Activated CD4-positive, alpha-beta T cell treated with anti-CD3 and anti-CD28 coated beads, Interleukin-2, amount 10 ng/mL, durations not matched to agents 7 days and 5 days (primary cell): ENCODE data around the gene NCAM1. TPM values are rescaled to one million over a fixed set of nuclear protein-coding genes. Genes with fewer than 3 reads are reported as not detected.

Experiments used
- CTCF ChIA-PET: fragments of 350-600 bp; sonication (Branson Sonifier 250); formaldehyde crosslinking; loops from one replicate; lab custom pipeline; 2021; ENCODE audit warnings: antibody characterized with exemption; lab: Charles Lee
- POLR2A ChIA-PET: fragments of 350-600 bp; sonication (Branson Sonifier 250); formaldehyde crosslinking; loops from one replicate; lab custom pipeline; 2021; ENCODE audit warnings: antibody characterized with exemption; lab: Charles Lee
- DNase-seq: peaks from one replicate; pipeline ENCODE4 v3.0.0-alpha.2; 2020
- H3K27ac Mint-ChIP-seq: one replicate; pipeline ENCODE4 v1.8.0; 2021; ENCODE audit warnings: mild to moderate bottlenecking, moderate library complexity, mixed read lengths
- H3K27me3 Mint-ChIP-seq: one replicate; pipeline ENCODE4 v1.8.0; 2021; ENCODE audit warnings: mixed read lengths
- H3K36me3 Mint-ChIP-seq: one replicate; pipeline ENCODE4 v1.8.0; 2021; ENCODE audit warnings: low read depth, mixed read lengths
- H3K4me1 Mint-ChIP-seq: one replicate; pipeline ENCODE4 v1.8.0; 2021; ENCODE audit warnings: mixed read lengths
- H3K4me3 Mint-ChIP-seq: one replicate; pipeline ENCODE4 v1.8.0; 2021; ENCODE audit warnings: mild to moderate bottlenecking, moderate library complexity, mixed read lengths
- H3K9me3 Mint-ChIP-seq: one replicate; pipeline ENCODE4 v1.8.0; 2021; ENCODE audit warnings: mixed read lengths
- total RNA-seq, 2 experiments: library from RNA; stranded (reverse); gene quantifications; one replicate each; pipeline ENCODE4 v1.2.3, GENCODE V29; 2021

The NCAM1 gene
- total RNA-seq, 2 experiments from 2014 or later: 0.15 to 0.42 TPM

GRCh38 chr11:113014262-113015097, 53.3 kb downstream of the NCAM1 start:
- Mint-ChIP-seq H3K36me3 (no peaks in the 10 kb centered on the region), H3K9me3 (no peaks in the 10 kb centered on the region), H3K27ac (no peak overlapping the region), H3K4me3 (no peak overlapping the region), H3K4me1 (no peaks in the 10 kb centered on the region), H3K27me3 (peaks cover 4% of the 10 kb centered on the region)
- DNase-seq: no peak
- ChIA-PET POLR2A (no interaction called here), CTCF (no interaction called here)

- H3K9me3 Mint-ChIP-seq: no peaks in the 10 kb centered on the region
- CTCF ChIA-PET: no interaction called here
- no peak for DNase-seq
- POLR2A ChIA-PET: no interaction called here
- no peaks in the 10 kb centered on the region for H3K4me1 Mint-ChIP-seq
- H3K27ac Mint-ChIP-seq: no peak overlapping the region
- H3K27me3 Mint-ChIP-seq: peaks cover 5% of the 10 kb centered on the region
- no peak overlapping the region for H3K4me3 Mint-ChIP-seq
- H3K36me3 Mint-ChIP-seq: no peaks in the 10 kb centered on the region
Observed at GRCh38 chr11:113015098-113015455, 53.9 kb downstream of the NCAM1 start.

GRCh38 chr11:113016905-113017304, 55.7 kb downstream of the NCAM1 start:
- H3K36me3 Mint-ChIP-seq: no peaks in the 10 kb centered on the region
- no peaks in the 10 kb centered on the region for H3K9me3 Mint-ChIP-seq
- H3K27me3 Mint-ChIP-seq: peaks cover 5% of the 10 kb centered on the region
- no peak for DNase-seq
- H3K27ac Mint-ChIP-seq: no peak overlapping the region
- H3K4me1 Mint-ChIP-seq: no peaks in the 10 kb centered on the region
- ChIA-PET POLR2A (no interaction called here), CTCF (no interaction called here)
- no peak overlapping the region for H3K4me3 Mint-ChIP-seq

GRCh38 chr11:113018913-113019312, 57.7 kb downstream of the NCAM1 start:
- ChIA-PET CTCF (no interaction called here), POLR2A (no interaction called here)
- H3K4me3 Mint-ChIP-seq: no peak overlapping the region
- H3K27me3 Mint-ChIP-seq: peaks cover 6% of the 10 kb centered on the region
- H3K9me3 Mint-ChIP-seq: no peaks in the 10 kb centered on the region
- H3K27ac Mint-ChIP-seq: no peak overlapping the region
- H3K36me3 Mint-ChIP-seq: no peaks in the 10 kb centered on the region
- H3K4me1 Mint-ChIP-seq: no peaks in the 10 kb centered on the region
- no peak for DNase-seq

GRCh38 chr11:113019711-113020110, 58.5 kb downstream of the NCAM1 start:
- POLR2A ChIA-PET: no interaction called here
- Mint-ChIP-seq H3K27me3 (peaks cover 6% of the 10 kb centered on the region), H3K4me1 (no peaks in the 10 kb centered on the region), H3K27ac (no peak overlapping the region), H3K4me3 (no peak overlapping the region), H3K36me3 (no peaks in the 10 kb centered on the region), H3K9me3 (no peaks in the 10 kb centered on the region)
- CTCF ChIA-PET: no interaction called here
- DNase-seq: no peak

- no peak overlapping the region for H3K4me3 Mint-ChIP-seq
- ChIA-PET CTCF (no interaction called here), POLR2A (no interaction called here)
- H3K4me1 Mint-ChIP-seq: no peaks in the 10 kb centered on the region
- DNase-seq: no peak
- peaks cover 6% of the 10 kb centered on the region for H3K27me3 Mint-ChIP-seq
- H3K27ac Mint-ChIP-seq: no peak overlapping the region
- no peaks in the 10 kb centered on the region for H3K9me3 Mint-ChIP-seq
- no peaks in the 10 kb centered on the region for H3K36me3 Mint-ChIP-seq
Observed at GRCh38 chr11:113021111-113021510, 59.9 kb downstream of the NCAM1 start.

GRCh38 chr11:113022262-113022661, 61.0 kb downstream of the NCAM1 start:
- DNase-seq: no peak
- Mint-ChIP-seq H3K36me3 (no peaks in the 10 kb centered on the region), H3K27ac (no peak overlapping the region), H3K9me3 (no peaks in the 10 kb centered on the region), H3K4me3 (no peak overlapping the region), H3K4me1 (no peaks in the 10 kb centered on the region), H3K27me3 (peaks cover 4% of the 10 kb centered on the region)
- ChIA-PET CTCF (no interaction called here), POLR2A (no interaction called here)

- ChIA-PET CTCF (no interaction called here), POLR2A (no interaction called here)
- H3K27me3 Mint-ChIP-seq: peaks cover 6% of the 10 kb centered on the region
- H3K9me3 Mint-ChIP-seq: no peaks in the 10 kb centered on the region
- no peak for DNase-seq
- no peak overlapping the region for H3K27ac Mint-ChIP-seq
- H3K36me3 Mint-ChIP-seq: no peaks in the 10 kb centered on the region
- H3K4me1 Mint-ChIP-seq: no peaks in the 10 kb centered on the region
- H3K4me3 Mint-ChIP-seq: no peak overlapping the region
Observed at GRCh38 chr11:113023228-113023627, 62.0 kb downstream of the NCAM1 start.

- H3K36me3 Mint-ChIP-seq: no peaks in the 10 kb centered on the region
- no peak overlapping the region for H3K27ac Mint-ChIP-seq
- H3K4me3 Mint-ChIP-seq: no peak overlapping the region
- H3K4me1 Mint-ChIP-seq: no peaks in the 10 kb centered on the region
- no peak for DNase-seq
- peaks cover 7% of the 10 kb centered on the region for H3K27me3 Mint-ChIP-seq
- POLR2A ChIA-PET: no interaction called here
- CTCF ChIA-PET: interaction anchor here (0.7 kb wide), 1 partner anchor 11 kb away, joined by 3 read pairs; no protein-coding TSS in a partner anchor
- no peaks in the 10 kb centered on the region for H3K9me3 Mint-ChIP-seq
Observed at GRCh38 chr11:113023986-113024385, 62.8 kb downstream of the NCAM1 start.

- H3K4me3 Mint-ChIP-seq: no peak overlapping the region
- peaks cover 12% of the 10 kb centered on the region for H3K27me3 Mint-ChIP-seq
- ChIA-PET POLR2A (no interaction called here), CTCF (no interaction called here)
- no peaks in the 10 kb centered on the region for H3K4me1 Mint-ChIP-seq
- DNase-seq: no peak
- H3K27ac Mint-ChIP-seq: no peak overlapping the region
- no peaks in the 10 kb centered on the region for H3K9me3 Mint-ChIP-seq
- no peaks in the 10 kb centered on the region for H3K36me3 Mint-ChIP-seq
Observed at GRCh38 chr11:113026778-113027177, 65.6 kb downstream of the NCAM1 start.

- ChIA-PET POLR2A (no interaction called here), CTCF (interaction anchor here (0.6 kb wide), 1 partner anchor 529 kb away, joined by 3 read pairs; no protein-coding TSS in a partner anchor)
- peaks cover 5% of the 10 kb centered on the region for H3K27me3 Mint-ChIP-seq
- H3K4me1 Mint-ChIP-seq: no peaks in the 10 kb centered on the region
- H3K4me3 Mint-ChIP-seq: no peak overlapping the region
- no peak overlapping the region for H3K27ac Mint-ChIP-seq
- H3K9me3 Mint-ChIP-seq: no peaks in the 10 kb centered on the region
- no peaks in the 10 kb centered on the region for H3K36me3 Mint-ChIP-seq
- DNase-seq: no peak
Observed at GRCh38 chr11:113034576-113034975, 73.4 kb downstream of the NCAM1 start.

GRCh38 chr11:113035708-113036107, 74.5 kb downstream of the NCAM1 start:
- H3K27me3 Mint-ChIP-seq: no peaks in the 10 kb centered on the region
- no peak for DNase-seq
- no peak overlapping the region for H3K4me3 Mint-ChIP-seq
- ChIA-PET CTCF (no interaction called here), POLR2A (no interaction called here)
- no peaks in the 10 kb centered on the region for H3K4me1 Mint-ChIP-seq
- no peaks in the 10 kb centered on the region for H3K36me3 Mint-ChIP-seq
- no peak overlapping the region for H3K27ac Mint-ChIP-seq
- H3K9me3 Mint-ChIP-seq: no peaks in the 10 kb centered on the region

GRCh38 chr11:113043698-113044097, 82.5 kb downstream of the NCAM1 start:
- Mint-ChIP-seq H3K4me3 (no peak overlapping the region), H3K36me3 (no peaks in the 10 kb centered on the region), H3K4me1 (no peaks in the 10 kb centered on the region), H3K27me3 (no peaks in the 10 kb centered on the region), H3K27ac (no peak overlapping the region), H3K9me3 (no peaks in the 10 kb centered on the region)
- CTCF ChIA-PET: no interaction called here
- POLR2A ChIA-PET: no interaction called here
- no peak for DNase-seq

- Mint-ChIP-seq H3K4me3 (no peak overlapping the region), H3K27ac (no peak overlapping the region), H3K27me3 (no peaks in the 10 kb centered on the region), H3K9me3 (no peaks in the 10 kb centered on the region), H3K36me3 (no peaks in the 10 kb centered on the region), H3K4me1 (no peaks in the 10 kb centered on the region)
- no peak for DNase-seq
- CTCF ChIA-PET: no interaction called here
- POLR2A ChIA-PET: no interaction called here
Observed at GRCh38 chr11:113045146-113045545, 83.9 kb downstream of the NCAM1 start.
